Upper lobe of left lung (tissue), 6 donors: ENCODE data around the gene DNAH10. TPM values are rescaled to one million over a fixed set of nuclear protein-coding genes. Genes with fewer than 3 reads are reported as not detected.
A peak's percentile ranks its signal among the peaks of the same experiment; 100 is the strongest.

Experiments used
- ATAC-seq, 2 donors: fragments of 200-7000 bp; cut with Tn5 transposase; one replicate each; pipeline ENCODE4 v1.9.1; 2022; ENCODE audit warnings: mild to moderate bottlenecking in 2 of 2, moderate library complexity in 2 of 2; ENCODE audit not compliant: low FRiP score in 2 of 2
- DNase-seq, 2 donors: peaks; one replicate each; pipeline ENCODE4 v3.0.0-alpha.2; 2019 to 2020
- H3K27ac ChIP-seq, 4 donors: fragments of 200-600 bp; sonication (generic); one replicate each; pipeline ENCODE4 v1.5.1; 2016 to 2019
- H3K27me3 ChIP-seq, 4 donors: fragments of 200-600 bp; sonication (generic); one replicate each; pipeline ENCODE4 v1.5.1; 2017 to 2019
- H3K36me3 ChIP-seq, 4 donors: fragments of 200-600 bp; sonication (generic); one replicate each; pipeline ENCODE4 v1.5.1; 2016 to 2019
- H3K4me1 ChIP-seq, 4 donors: fragments of 200-600 bp; sonication (generic); one replicate each; pipeline ENCODE4 v1.5.1; 2018 to 2019
- H3K4me3 ChIP-seq, 4 donors: fragments of 200-600 bp; sonication (generic); one replicate each; pipeline ENCODE4 v1.5.1; 2017 to 2019; ENCODE audit warnings: mild to moderate bottlenecking in 2 of 4, moderate library complexity in 1 of 4
- H3K9me3 ChIP-seq, 4 donors: fragments of 200-600 bp; sonication (generic); one replicate each; pipeline ENCODE4 v1.5.1; 2018 to 2019
- CTCF ChIP-seq, 6 experiments: fragments of 450-650 bp in 4 of 6; fragments of 200-600 bp in 2 of 6; sonication (generic) in 2 of 6; IDR thresholded peaks; one replicate each; pipeline ENCODE4 v1.5.1; 2016 to 2019; ENCODE audit warnings: antibody characterized with exemption in 6 of 6
- EP300 ChIP-seq, 4 donors: sonication (generic); formaldehyde crosslinking; IDR thresholded peaks; one replicate each; pipeline ENCODE4 v1.5.1; 2017; ENCODE audit warnings: antibody characterized with exemption in 4 of 4, control low read depth in 2 of 4
- POLR2A ChIP-seq, 4 donors: fragments of 450-650 bp; IDR thresholded peaks; one replicate each; pipeline ENCODE4 v1.5.1; 2016 to 2017; ENCODE audit warnings: antibody characterized with exemption in 4 of 4, mild to moderate bottlenecking in 2 of 4
- POLR2AphosphoS5 ChIP-seq, 2 donors: sonication (generic); formaldehyde crosslinking; IDR thresholded peaks; one replicate each; pipeline ENCODE4 v1.5.1; 2017; ENCODE audit warnings: antibody characterized with exemption in 2 of 2
- WGBS, 2 donors: methylation state at CpG; one replicate each; pipeline ENCODE4 v1.1.5; 2017 to 2018; 5-methylcytosine and 5-hydroxymethylcytosine counted together
- total RNA-seq, 6 donors: library from RNA; depleted of rRNA in 4 of 6; stranded (reverse); fragments of >200 nt in 4 of 6; gene quantifications; one replicate each; pipeline versions ENCODE4 v1.1.0 to v1.2.1, GENCODE V29; 2016 to 2021
- donor health status: DM: no; HTN: no; CAD: no; lungs with moderate emphysema.
- donor health status: DM: no; HTN: yes; CAD: no; lungs with severe emphysema.

DNAH10 gene
- total RNA-seq, 6 donors from 2014 or later: 0.31 to 46.0 (median 8.3) TPM

- Histone ChIP-seq H3K27ac (no peak overlapping the region), H3K9me3 (no peaks in the 10 kb centered on the region), H3K36me3 (no peaks in the 10 kb centered on the region), H3K27me3 (no peaks in the 10 kb centered on the region), H3K4me1 (no peaks in the 10 kb centered on the region), H3K4me3 (no peak overlapping the region)
- 76 to 85% methylated on average over 7 of the region's 7 CpGs for WGBS, 2 donors
- no peak for DNase-seq
- TF ChIP-seq POLR2AphosphoS5 (IDR thresholded peaks at IDR 0.05) (no peak), CTCF (IDR thresholded peaks at IDR 0.05) (no peak), POLR2A (IDR thresholded peaks at IDR 0.05) (no peak), EP300 (IDR thresholded peaks at IDR 0.05) (no peak)
- no peak for ATAC-seq
Measured at GRCh38 chr12:123794027-123794426, 31.9 kb downstream of the DNAH10 start.

- 96 to 100% methylated on average over 2 of the region's 2 CpGs for WGBS, 2 donors
Measured at GRCh38 chr12:123798518-123798917, 36.4 kb downstream of the DNAH10 start.

GRCh38 chr12:123799227-123799626 lies 37.1 kb downstream of the DNAH10 start:
- Histone ChIP-seq H3K27me3 (no peaks in the 10 kb centered on the region), H3K9me3 (no peaks in the 10 kb centered on the region), H3K27ac (no peak overlapping the region), H3K36me3 (no peaks in the 10 kb centered on the region), H3K4me1 (no peaks in the 10 kb centered on the region), H3K4me3 (no peak overlapping the region)
- TF ChIP-seq POLR2A (IDR thresholded peaks at IDR 0.05) (no peak), EP300 (IDR thresholded peaks at IDR 0.05) (no peak), CTCF (IDR thresholded peaks at IDR 0.05) (no peak), POLR2AphosphoS5 (IDR thresholded peaks at IDR 0.05) (no peak)
- ATAC-seq (no peak), DNase-seq (no peak)
- 83 to 89% methylated on average over 13 of the region's 13 CpGs for WGBS, 2 donors

More at GRCh38 chr12:123798518-123798917, 36.4 kb downstream of the DNAH10 start:
- Histone ChIP-seq H3K4me3 (no peak overlapping the region), H3K27me3 (no peaks in the 10 kb centered on the region), H3K27ac (no peak overlapping the region), H3K9me3 (no peaks in the 10 kb centered on the region), H3K4me1 (no peaks in the 10 kb centered on the region), H3K36me3 (no peaks in the 10 kb centered on the region)
- TF ChIP-seq CTCF (IDR thresholded peaks at IDR 0.05) (no peak), EP300 (IDR thresholded peaks at IDR 0.05) (no peak), POLR2AphosphoS5 (IDR thresholded peaks at IDR 0.05) (no peak), POLR2A (IDR thresholded peaks at IDR 0.05) (no peak)
- DNase-seq (no peak), ATAC-seq (no peak)

GRCh38 chr12:123801573-123802178 lies 39.6 kb downstream of the DNAH10 start:
- TF ChIP-seq EP300 (IDR thresholded peaks at IDR 0.05) (no peak), POLR2A (IDR thresholded peaks at IDR 0.05) (no peak), CTCF (IDR thresholded peaks at IDR 0.05) (peak in 3 of 6 experiments; percentile 16 to 37 (median 24)), POLR2AphosphoS5 (IDR thresholded peaks at IDR 0.05) (no peak)
- no peaks in the 10 kb centered on the region for H3K4me1 ChIP-seq
- H3K36me3 ChIP-seq: no peaks in the 10 kb centered on the region
- ATAC-seq (no peak), DNase-seq (no peak)
- no peaks in the 10 kb centered on the region for H3K27me3 ChIP-seq
- no peak overlapping the region for H3K4me3 ChIP-seq
- 55 to 64% methylated on average over 8 of the region's 8 CpGs for WGBS, 2 donors
- H3K9me3 ChIP-seq: no peaks in the 10 kb centered on the region
- no peak overlapping the region for H3K27ac ChIP-seq

- 52 to 56% methylated on average over 8 of the region's 8 CpGs for WGBS, 2 donors
- DNase-seq: no peak
Measured at GRCh38 chr12:123805173-123805572, 43.1 kb downstream of the DNAH10 start.

More at GRCh38 chr12:123805173-123805572, 43.1 kb downstream of the DNAH10 start:
- Histone ChIP-seq H3K27me3 (no peaks in the 10 kb centered on the region), H3K9me3 (no peaks in the 10 kb centered on the region), H3K4me3 (no peak overlapping the region), H3K36me3 (no peaks in the 10 kb centered on the region), H3K4me1 (no peaks in the 10 kb centered on the region), H3K27ac (no peak overlapping the region)
- TF ChIP-seq POLR2A (IDR thresholded peaks at IDR 0.05): no peak
- TF ChIP-seq EP300 (IDR thresholded peaks at IDR 0.05): no peak
- ATAC-seq: no peak
